Breast epithelium (tissue), 3 donors: ENCODE results near the gene SLC7A9.

ENCODE experiments used
- POLR2A ChIP-seq: fragments of 450-650 bp; IDR thresholded peaks from one replicate; pipeline ENCODE4 v1.6.1; 2016; ENCODE audit warnings: antibody characterized with exemption, mild to moderate bottlenecking, moderate library complexity
- TF ChIP-seq, protein P1 (sequence below), 3 donors: fragments of 450-650 bp; IDR thresholded peaks; one replicate each; pipeline ENCODE4 v1.5.1; 2016 to 2017; ENCODE audit warnings: antibody characterized with exemption in 3 of 3, mild to moderate bottlenecking in 3 of 3, moderate library complexity in 3 of 3

DNA sequence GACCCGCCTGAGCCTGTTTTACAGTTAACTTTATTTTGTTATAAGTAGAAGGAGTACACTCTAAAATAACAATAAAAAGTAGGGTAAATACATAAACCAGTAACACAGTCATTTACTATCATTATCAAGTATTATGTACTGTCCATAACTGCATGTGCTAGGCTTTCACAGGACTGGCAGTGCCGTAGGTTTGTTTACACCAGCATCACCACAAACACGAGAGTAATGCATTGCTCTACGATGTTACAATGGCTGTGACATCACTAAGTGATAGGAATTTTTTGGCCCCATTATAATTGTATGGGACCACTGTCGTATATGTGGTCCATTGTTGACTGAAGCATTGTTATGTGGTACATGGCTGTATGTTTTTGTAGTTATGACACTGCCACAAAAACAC, 41.3 kb upstream of the SLC7A9 start:
- TF ChIP-seq, protein P1, sequence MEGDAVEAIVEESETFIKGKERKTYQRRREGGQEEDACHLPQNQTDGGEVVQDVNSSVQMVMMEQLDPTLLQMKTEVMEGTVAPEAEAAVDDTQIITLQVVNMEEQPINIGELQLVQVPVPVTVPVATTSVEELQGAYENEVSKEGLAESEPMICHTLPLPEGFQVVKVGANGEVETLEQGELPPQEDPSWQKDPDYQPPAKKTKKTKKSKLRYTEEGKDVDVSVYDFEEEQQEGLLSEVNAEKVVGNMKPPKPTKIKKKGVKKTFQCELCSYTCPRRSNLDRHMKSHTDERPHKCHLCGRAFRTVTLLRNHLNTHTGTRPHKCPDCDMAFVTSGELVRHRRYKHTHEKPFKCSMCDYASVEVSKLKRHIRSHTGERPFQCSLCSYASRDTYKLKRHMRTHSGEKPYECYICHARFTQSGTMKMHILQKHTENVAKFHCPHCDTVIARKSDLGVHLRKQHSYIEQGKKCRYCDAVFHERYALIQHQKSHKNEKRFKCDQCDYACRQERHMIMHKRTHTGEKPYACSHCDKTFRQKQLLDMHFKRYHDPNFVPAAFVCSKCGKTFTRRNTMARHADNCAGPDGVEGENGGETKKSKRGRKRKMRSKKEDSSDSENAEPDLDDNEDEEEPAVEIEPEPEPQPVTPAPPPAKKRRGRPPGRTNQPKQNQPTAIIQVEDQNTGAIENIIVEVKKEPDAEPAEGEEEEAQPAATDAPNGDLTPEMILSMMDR (IDR thresholded peaks at IDR 0.05): no peak
- TF ChIP-seq POLR2A: no peak
